Jurkat, Clone E6-1 (cell line): ENCODE data around the gene FMNL3. TPM values are rescaled to one million over a fixed set of nuclear protein-coding genes. Genes with fewer than 3 reads are reported as not detected.
"Not testable (repeated sequence)": the region's sequence is repeated elsewhere in the genome, so short reads cannot be mapped to it uniquely, and the experiment has no call there.

Source experiments
- DNase-seq: peaks from one replicate; pipeline ENCODE4 v3.0.0-alpha.2; 2011; ENCODE audit warnings: low read depth, low spot score
- H3K4me3 ChIP-seq: 2 replicates; pipeline ENCODE4 v1.5.1; 2011; ENCODE audit warnings: mild to moderate bottlenecking, low read length, control low read depth, moderate library complexity
- polyA plus RNA-seq: library from polyadenylated mRNA; unstranded; fragments of >200 nt; gene quantifications from one replicate; pipeline ENCODE4 v1.2.1, GENCODE V29; 2012; ENCODE audit warnings: missing spikeins; ENCODE audit not compliant: insufficient read length, insufficient read depth

The FMNL3 gene
- polyA plus RNA-seq: 15.7 TPM

- peak within 1 kb of the TSS; percentile 65 for H3K4me3 ChIP-seq
- peak; percentile 91 for DNase-seq
Measured at GRCh38 chr12:49707128-49707811, at the start of gene FMNL3. TSS of gene FMNL3 (minus strand) at chr12:49707405. CDS start at chr12:49707180, 225 bp downstream.

- H3K4me3 ChIP-seq: no peak overlapping the region
- no peak for DNase-seq
Measured at GRCh38 chr12:49750996-49751393, 43.8 kb upstream of the FMNL3 start.

- DNase-seq: peak; percentile 59
- no peak overlapping the region for H3K4me3 ChIP-seq
Measured at GRCh38 chr12:49750027-49750995, 43.1 kb upstream of the FMNL3 start.

- H3K4me3 ChIP-seq: no peak overlapping the region
- DNase-seq: no peak
Measured at GRCh38 chr12:49748800-49749199, 41.6 kb upstream of the FMNL3 start.

- H3K4me3 ChIP-seq: no peak overlapping the region
- no peak for DNase-seq
Measured at GRCh38 chr12:49748306-49748705, 41.1 kb upstream of the FMNL3 start.

GRCh38 chr12:49744363-49744885, 37.2 kb upstream of the FMNL3 start:
- no peak for DNase-seq
- H3K4me3 ChIP-seq: no peak overlapping the region

GRCh38 chr12:49741882-49742620, 34.8 kb upstream of the FMNL3 start:
- H3K4me3 ChIP-seq: peak overlapping the region; percentile 73
- peak; percentile 34 for DNase-seq

GRCh38 chr12:49740930-49741881, 34.0 kb upstream of the FMNL3 start, which contains the start of gene TMBIM6:
TSS of gene TMBIM6 (plus strand) at chr12:49741557. CDS start at chr12:49752494, 10,937 bp downstream.
- peak; percentile 100 for DNase-seq
- peak within 1 kb of the TSS; percentile 73 for H3K4me3 ChIP-seq

- not testable (repeated sequence) for DNase-seq, H3K4me3 ChIP-seq
Measured at GRCh38 chr12:49740277-49740676, 33.1 kb upstream of the FMNL3 start.

GRCh38 chr12:49738721-49739120, 31.5 kb upstream of the FMNL3 start:
- DNase-seq, H3K4me3 ChIP-seq: not testable (repeated sequence)

- not testable (repeated sequence) for H3K4me3 ChIP-seq, DNase-seq
Measured at GRCh38 chr12:49734900-49735299, 27.7 kb upstream of the FMNL3 start.

GRCh38 chr12:49733219-49734017, 26.2 kb upstream of the FMNL3 start:
- H3K4me3 ChIP-seq: no peak overlapping the region
- DNase-seq: no peak

- no peak for DNase-seq
- no peak overlapping the region for H3K4me3 ChIP-seq
Measured at GRCh38 chr12:49730568-49731101, 23.4 kb upstream of the FMNL3 start.

- no peak for DNase-seq
- no peak overlapping the region for H3K4me3 ChIP-seq
Measured at GRCh38 chr12:49730050-49730449, 22.8 kb upstream of the FMNL3 start.

GRCh38 chr12:49728446-49728845, 21.2 kb upstream of the FMNL3 start:
- DNase-seq: no peak
- no peak overlapping the region for H3K4me3 ChIP-seq

GRCh38 chr12:49721355-49721754, 14.2 kb upstream of the FMNL3 start:
- not testable (repeated sequence) for H3K4me3 ChIP-seq, DNase-seq

GRCh38 chr12:49720214-49720613, 13.0 kb upstream of the FMNL3 start:
- DNase-seq: no peak
- no peak overlapping the region for H3K4me3 ChIP-seq
